ENCODE data around the gene GID8. TPM values are rescaled to one million over a fixed set of nuclear protein-coding genes. Genes with fewer than 3 reads are reported as not detected.

The GID8 gene
- total RNA-seq, 4 donors from 2014 or later = 16.4 to 48.6 (median 40.0) TPM

DNA sequence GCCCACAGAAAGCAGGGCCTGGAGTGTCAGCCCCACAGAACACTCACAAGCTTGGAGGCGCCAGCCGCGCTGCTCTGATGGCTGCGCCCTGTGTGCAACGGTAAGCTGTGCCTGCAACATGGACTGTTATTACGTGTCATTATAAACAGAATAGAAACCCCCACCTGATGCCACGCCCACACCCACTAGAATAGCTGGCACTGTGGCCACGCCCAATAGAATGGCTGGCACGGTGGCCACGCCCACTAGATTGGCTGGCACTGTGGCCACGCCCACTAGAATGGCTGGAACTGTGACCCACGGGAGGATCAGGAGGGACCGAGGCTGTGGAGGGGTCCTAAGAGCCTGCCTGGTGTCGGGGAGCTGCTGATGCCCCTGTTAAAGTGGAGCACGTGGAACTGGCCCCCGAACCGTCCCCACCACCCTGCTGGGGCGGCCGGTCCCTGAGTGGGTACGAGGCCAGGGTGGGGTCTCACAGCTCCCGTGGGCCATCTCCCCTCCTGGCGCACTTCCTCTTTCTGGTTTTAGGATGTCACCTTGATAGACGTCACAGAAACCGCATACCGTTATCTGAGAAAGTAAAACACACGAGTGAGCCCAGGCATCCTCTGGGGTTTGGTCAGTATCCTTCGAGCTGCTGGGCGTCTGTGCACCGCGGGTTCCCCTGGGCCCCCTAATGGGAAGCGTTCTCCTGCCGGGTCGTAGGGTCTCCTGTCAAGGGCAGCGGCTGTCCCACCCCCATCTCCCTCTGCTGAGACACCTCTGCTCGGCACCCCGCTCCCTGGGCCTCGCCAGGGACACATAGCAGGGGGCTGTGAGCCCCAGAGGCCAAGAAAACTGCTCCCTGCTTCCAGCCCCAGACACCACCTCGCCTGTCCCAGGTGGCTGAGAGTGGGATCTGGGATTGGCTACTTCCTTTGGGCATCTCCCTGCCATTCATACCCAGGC lies 39.9 kb downstream of the GID8 start:
- H3K36me3 ChIP-seq = no peaks in the 10 kb centered on the region
- intact Hi-C loops (cut with DNase I; ENCODE audit: low total_unique reads) = no loop called here
- TF ChIP-seq POLR2A (IDR thresholded peaks at IDR 0.05) = no peak
- TF ChIP-seq CTCF (IDR thresholded peaks at IDR 0.05) = no peak
- H3K4me1 ChIP-seq = no peaks in the 10 kb centered on the region
- peaks cover 4 to 54% of the 10 kb centered on the region in 2 donors for H3K27me3 ChIP-seq
- H3K9me3 ChIP-seq = no peaks in the 10 kb centered on the region
- H3K4me3 ChIP-seq = no peak overlapping the region
- DNase-seq = no peak
- H3K27ac ChIP-seq = no peak overlapping the region

- Histone ChIP-seq H3K36me3 (no peaks in the 10 kb centered on the region), H3K4me3 (no peak overlapping the region), H3K27me3 (peaks cover 4 to 54% of the 10 kb centered on the region in 2 donors), H3K27ac (no peak overlapping the region), H3K9me3 (no peaks in the 10 kb centered on the region), H3K4me1 (no peaks in the 10 kb centered on the region)
- no peak for TF ChIP-seq POLR2A (IDR thresholded peaks at IDR 0.05)
- no peak for TF ChIP-seq CTCF (IDR thresholded peaks at IDR 0.05)
- intact Hi-C loops (cut with DNase I; ENCODE audit: low total_unique reads) = no loop called here
- DNase-seq = no peak
These were observed 40.6 kb downstream of the GID8 start for GRCh38 chr20:62978561-62978943.

DNA sequence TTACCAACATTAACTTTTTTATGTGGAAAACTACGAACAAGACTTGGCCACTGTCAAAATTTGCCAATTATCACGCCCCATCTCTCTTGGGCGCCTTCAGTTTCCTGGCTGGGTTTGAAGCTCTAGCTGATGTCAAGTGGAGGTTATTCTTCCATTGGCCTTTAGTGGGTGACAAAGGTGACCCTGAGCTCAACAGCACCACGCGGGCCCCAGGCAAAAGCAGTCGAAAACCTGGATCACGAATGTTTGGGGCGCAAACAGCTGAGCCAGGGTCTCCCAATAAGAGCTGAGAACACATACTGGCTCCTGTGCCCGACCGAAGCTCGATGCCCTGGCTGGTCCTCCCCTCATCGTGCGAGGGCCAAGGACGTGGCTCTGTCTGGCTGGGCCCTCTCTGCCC lies 41.4 kb downstream of the GID8 start:
- intact Hi-C loops (cut with DNase I; ENCODE audit: low total_unique reads) = no loop called here
- Histone ChIP-seq H3K4me1 (no peaks in the 10 kb centered on the region), H3K27me3 (peaks cover 4 to 47% of the 10 kb centered on the region in 2 donors)

GRCh38 chr20:62979876-62980373 lies 42.0 kb downstream of the GID8 start:
- no peak for TF ChIP-seq CTCF (IDR thresholded peaks at IDR 0.05)
- no peak for TF ChIP-seq POLR2A (IDR thresholded peaks at IDR 0.05)
- Histone ChIP-seq H3K36me3 (no peaks in the 10 kb centered on the region), H3K27ac (no peak overlapping the region), H3K4me3 (no peak overlapping the region), H3K27me3 (peaks cover 0 to 42% of the 10 kb centered on the region in 2 donors), H3K9me3 (no peaks in the 10 kb centered on the region), H3K4me1 (no peaks in the 10 kb centered on the region)
- no peak for DNase-seq
- intact Hi-C loops (cut with DNase I; ENCODE audit: low total_unique reads) = no loop called here

More for the DNA sequence above, 41.4 kb downstream of the GID8 start:
- no peak for DNase-seq
- Histone ChIP-seq H3K27ac (no peak overlapping the region), H3K9me3 (no peaks in the 10 kb centered on the region), H3K4me3 (no peak overlapping the region), H3K36me3 (no peaks in the 10 kb centered on the region)
- TF ChIP-seq POLR2A (IDR thresholded peaks at IDR 0.05) = no peak
- no peak for TF ChIP-seq CTCF (IDR thresholded peaks at IDR 0.05)

DNA sequence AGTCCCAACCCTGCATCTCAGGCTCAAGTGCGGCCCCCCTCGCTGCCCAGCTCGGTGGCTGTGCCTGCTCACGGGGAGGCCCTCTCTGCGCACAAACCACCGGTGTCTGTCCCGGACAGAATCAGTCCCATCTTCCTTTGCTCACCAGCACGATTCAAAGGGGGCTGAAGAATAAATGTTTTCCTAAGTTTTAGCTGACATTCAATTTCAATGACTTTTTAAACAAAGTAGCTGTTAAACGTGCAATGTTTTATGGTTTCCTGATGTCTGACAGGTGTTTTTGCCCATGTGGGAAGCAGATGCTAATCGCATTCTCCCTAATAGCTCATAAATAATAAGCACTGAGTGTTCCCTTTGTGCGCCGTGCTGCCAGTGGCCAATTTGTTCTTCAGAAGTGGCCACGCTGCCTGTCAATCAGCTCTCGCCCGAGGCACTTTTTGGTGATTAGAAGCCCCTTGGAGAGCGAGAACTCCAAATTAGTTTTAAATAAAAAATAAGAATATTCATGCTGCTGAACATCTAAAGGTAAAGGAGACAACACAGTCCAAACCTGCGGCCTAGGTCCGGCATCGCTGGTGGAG lies 42.5 kb downstream of the GID8 start:
- no peak for TF ChIP-seq CTCF (IDR thresholded peaks at IDR 0.05)
- TF ChIP-seq POLR2A (IDR thresholded peaks at IDR 0.05) = no peak
- H3K4me1 ChIP-seq = no peaks in the 10 kb centered on the region
- intact Hi-C loops (cut with DNase I; ENCODE audit: low total_unique reads) = no loop called here
- no peak for DNase-seq
- no peak overlapping the region for H3K4me3 ChIP-seq
- H3K36me3 ChIP-seq = no peaks in the 10 kb centered on the region
- peaks cover 0 to 37% of the 10 kb centered on the region in 2 donors for H3K27me3 ChIP-seq
- H3K27ac ChIP-seq = no peak overlapping the region
- no peaks in the 10 kb centered on the region for H3K9me3 ChIP-seq

All from uterus (tissue), 4 donors.